ENCODE measurements around the gene ADH1A. TPM values are rescaled to one million over a fixed set of nuclear protein-coding genes. Genes with fewer than 3 reads are reported as not detected.
"Not testable (repeated sequence)": the region's sequence is repeated elsewhere in the genome, so short reads cannot be mapped to it uniquely, and the experiment has no call there.

The ADH1A gene
- total RNA-seq, 4 donors from 2014 or later, result 0.27 TPM; not detected in 3

DNA sequence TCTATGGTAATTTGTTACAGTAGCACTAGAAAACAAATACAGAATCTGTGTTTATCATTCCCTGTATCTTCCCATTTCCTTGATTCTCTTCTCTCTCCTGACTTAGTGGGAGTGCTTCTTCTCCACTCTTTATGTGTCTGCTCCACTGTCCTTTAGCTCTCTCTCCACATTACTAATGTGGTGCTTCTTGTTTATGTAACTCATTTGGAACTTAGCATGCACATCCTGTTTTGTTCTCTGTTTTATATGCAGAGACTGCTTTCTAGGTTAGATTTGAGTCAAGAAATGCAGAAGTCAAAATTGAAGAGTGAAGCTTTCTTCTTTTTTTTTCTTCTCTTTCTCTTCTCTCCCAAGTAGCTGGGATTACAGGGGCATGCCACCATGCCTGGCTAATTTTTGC is 25.9 kb downstream of the ADH1A start:
- Histone ChIP-seq H3K27ac (no peak overlapping the region), H3K4me1 (no peaks in the 10 kb centered on the region), H3K4me3 (replicated peaks in 1 of 3) (no peak overlapping the region), H3K27me3 (no peaks in the 10 kb centered on the region), H3K9me3 (no peaks in the 10 kb centered on the region), H3K36me3 (no peaks in the 10 kb centered on the region)
- intact Hi-C loops (cut with DNase I), result no loop called here
- TF ChIP-seq, protein P1, sequence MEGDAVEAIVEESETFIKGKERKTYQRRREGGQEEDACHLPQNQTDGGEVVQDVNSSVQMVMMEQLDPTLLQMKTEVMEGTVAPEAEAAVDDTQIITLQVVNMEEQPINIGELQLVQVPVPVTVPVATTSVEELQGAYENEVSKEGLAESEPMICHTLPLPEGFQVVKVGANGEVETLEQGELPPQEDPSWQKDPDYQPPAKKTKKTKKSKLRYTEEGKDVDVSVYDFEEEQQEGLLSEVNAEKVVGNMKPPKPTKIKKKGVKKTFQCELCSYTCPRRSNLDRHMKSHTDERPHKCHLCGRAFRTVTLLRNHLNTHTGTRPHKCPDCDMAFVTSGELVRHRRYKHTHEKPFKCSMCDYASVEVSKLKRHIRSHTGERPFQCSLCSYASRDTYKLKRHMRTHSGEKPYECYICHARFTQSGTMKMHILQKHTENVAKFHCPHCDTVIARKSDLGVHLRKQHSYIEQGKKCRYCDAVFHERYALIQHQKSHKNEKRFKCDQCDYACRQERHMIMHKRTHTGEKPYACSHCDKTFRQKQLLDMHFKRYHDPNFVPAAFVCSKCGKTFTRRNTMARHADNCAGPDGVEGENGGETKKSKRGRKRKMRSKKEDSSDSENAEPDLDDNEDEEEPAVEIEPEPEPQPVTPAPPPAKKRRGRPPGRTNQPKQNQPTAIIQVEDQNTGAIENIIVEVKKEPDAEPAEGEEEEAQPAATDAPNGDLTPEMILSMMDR (IDR thresholded peaks at IDR 0.05), result no peak
- TF ChIP-seq POLR2A (IDR thresholded peaks at IDR 0.05), result no peak
- DNase-seq, result no peak

DNA sequence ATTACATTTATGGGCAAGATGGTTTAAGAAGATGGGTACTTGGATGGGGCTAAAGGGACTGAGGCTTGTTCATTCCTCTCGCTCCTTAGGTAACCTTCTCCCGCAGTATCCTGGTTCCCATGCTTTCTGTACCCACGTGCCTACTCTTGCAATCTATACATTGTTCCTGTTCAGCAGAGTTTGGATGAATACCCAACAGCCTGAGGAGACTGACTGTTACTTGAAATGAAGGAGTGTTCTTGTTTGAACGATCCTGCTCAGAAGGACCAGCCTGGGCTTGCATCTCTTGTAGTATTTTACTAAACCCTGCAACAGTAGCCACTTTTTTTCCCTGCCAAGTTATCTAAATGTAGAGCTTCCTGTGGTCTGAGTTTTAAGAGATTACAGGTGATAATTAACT is 38.0 kb downstream of the ADH1A start:
- no peaks in the 10 kb centered on the region for H3K9me3 ChIP-seq
- TF ChIP-seq, protein P1 (IDR thresholded peaks at IDR 0.05), result no peak
- no peak for TF ChIP-seq POLR2A (IDR thresholded peaks at IDR 0.05)
- intact Hi-C loops (cut with DNase I), result no loop called here
- no peak for DNase-seq
- no peaks in the 10 kb centered on the region for H3K4me1 ChIP-seq
- WGBS, 2 donors, result 68 to 73% methylated on average over 4 of the region's 4 CpGs
- H3K27ac ChIP-seq, result no peak overlapping the region
- H3K27me3 ChIP-seq, result no peaks in the 10 kb centered on the region
- H3K4me3 ChIP-seq (replicated peaks in 1 of 3), result no peak overlapping the region
- no peaks in the 10 kb centered on the region for H3K36me3 ChIP-seq

DNA sequence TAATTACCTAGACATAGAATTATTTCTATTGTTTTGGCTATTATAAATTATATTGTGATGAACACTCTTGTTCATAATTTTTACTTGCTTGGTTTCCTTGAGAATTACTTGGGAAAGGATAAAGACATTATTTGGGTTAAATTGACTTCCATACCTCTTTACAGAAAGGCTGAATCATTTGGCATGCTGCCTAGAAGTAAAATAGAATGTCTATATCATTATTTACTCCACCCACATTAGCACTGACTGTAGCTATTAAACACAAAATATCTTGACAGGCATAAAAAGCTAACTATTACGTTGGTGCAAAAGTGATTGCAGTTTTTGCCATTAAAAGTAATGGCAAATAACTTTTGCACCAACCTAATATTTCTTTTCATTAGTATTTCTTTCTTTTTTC is 42.1 kb downstream of the ADH1A start:
- Histone ChIP-seq H3K4me3 (replicated peaks in 1 of 3) (no peak overlapping the region), H3K9me3 (no peaks in the 10 kb centered on the region), H3K27ac (no peak overlapping the region), H3K4me1 (no peaks in the 10 kb centered on the region), H3K36me3 (no peaks in the 10 kb centered on the region), H3K27me3 (no peaks in the 10 kb centered on the region)
- WGBS, 2 donors, result 85 to 98% methylated on average over 1 of the region's 1 CpG
- DNase-seq, result no peak
- TF ChIP-seq, protein P1 (IDR thresholded peaks at IDR 0.05), result no peak
- intact Hi-C loops (cut with DNase I), result no loop called here

DNA sequence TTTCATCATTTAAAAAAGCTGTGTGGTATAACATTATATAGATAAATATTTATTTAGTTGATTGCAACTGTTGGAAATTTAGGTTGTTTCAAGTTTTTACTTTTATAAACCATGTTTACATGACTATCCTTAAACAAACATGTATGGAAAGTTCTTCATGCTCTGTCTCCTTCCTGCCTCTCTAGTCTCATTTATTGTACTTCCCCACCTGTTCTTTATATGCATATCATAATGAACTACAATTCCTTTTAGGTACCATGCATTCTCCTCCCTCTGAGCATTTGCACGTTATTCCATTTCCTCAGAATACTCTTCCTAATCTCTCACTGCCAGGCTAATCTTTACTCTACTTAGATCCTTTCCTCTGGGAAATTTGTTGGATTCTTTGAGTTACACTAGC is 54.8 kb downstream of the ADH1A start:
- no peak overlapping the region for H3K27ac ChIP-seq
- H3K27me3 ChIP-seq, result no peaks in the 10 kb centered on the region
- intact Hi-C loops (cut with DNase I), result no loop called here
- no peaks in the 10 kb centered on the region for H3K36me3 ChIP-seq
- H3K4me1 ChIP-seq, result no peaks in the 10 kb centered on the region
- WGBS, 2 donors, result 71 to 88% methylated on average over 1 of the region's 1 CpG
- H3K4me3 ChIP-seq (replicated peaks in 1 of 3), result no peak overlapping the region
- DNase-seq, result no peak
- H3K9me3 ChIP-seq, result no peaks in the 10 kb centered on the region
- TF ChIP-seq, protein P1 (IDR thresholded peaks at IDR 0.05), result no peak
- no peak for TF ChIP-seq POLR2A (IDR thresholded peaks at IDR 0.05)

DNA sequence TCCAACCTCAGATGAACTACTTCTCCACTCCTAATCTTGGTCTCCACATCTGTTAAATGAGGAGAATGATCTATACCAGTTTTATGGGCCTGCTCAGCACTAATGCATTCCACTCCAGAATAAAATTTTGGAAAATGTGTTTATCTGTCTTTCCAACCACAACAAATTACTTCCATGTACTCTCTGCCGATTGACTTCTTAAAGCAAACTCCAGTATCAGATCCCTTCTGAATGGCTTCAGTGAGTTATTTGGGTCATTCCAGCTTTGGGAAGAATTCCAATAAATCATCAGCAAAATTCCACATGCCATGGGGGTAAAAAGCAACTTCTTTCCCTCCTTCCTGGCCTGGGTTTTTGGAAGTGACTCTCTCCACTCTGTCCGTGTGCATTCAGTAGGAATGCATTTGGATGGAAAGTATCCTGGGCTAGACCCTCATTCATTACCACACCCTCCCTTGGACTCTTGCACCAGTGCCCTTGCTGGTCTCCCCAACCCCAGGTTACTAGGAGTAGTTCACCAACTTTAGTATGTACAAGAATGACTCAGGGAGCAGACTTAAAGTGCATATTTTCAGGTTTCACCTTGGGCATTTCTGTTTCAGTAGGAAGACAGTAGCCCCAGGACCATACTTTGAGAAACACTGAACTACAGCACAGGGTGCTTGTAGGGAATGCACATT is 56.3 kb downstream of the ADH1A start:
- no peaks in the 10 kb centered on the region for H3K27me3 ChIP-seq
- intact Hi-C loops (cut with DNase I), result no loop called here
- no peak for DNase-seq
- TF ChIP-seq POLR2A (IDR thresholded peaks at IDR 0.05), result no peak
- TF ChIP-seq, protein P1 (IDR thresholded peaks at IDR 0.05), result no peak
- no peak overlapping the region for H3K4me3 ChIP-seq (replicated peaks in 1 of 3)
- H3K9me3 ChIP-seq, result no peaks in the 10 kb centered on the region
- no peaks in the 10 kb centered on the region for H3K4me1 ChIP-seq
- WGBS, 2 donors, result 73 to 80% methylated on average over 2 of the region's 2 CpGs
- no peaks in the 10 kb centered on the region for H3K36me3 ChIP-seq
- no peak overlapping the region for H3K27ac ChIP-seq

DNA sequence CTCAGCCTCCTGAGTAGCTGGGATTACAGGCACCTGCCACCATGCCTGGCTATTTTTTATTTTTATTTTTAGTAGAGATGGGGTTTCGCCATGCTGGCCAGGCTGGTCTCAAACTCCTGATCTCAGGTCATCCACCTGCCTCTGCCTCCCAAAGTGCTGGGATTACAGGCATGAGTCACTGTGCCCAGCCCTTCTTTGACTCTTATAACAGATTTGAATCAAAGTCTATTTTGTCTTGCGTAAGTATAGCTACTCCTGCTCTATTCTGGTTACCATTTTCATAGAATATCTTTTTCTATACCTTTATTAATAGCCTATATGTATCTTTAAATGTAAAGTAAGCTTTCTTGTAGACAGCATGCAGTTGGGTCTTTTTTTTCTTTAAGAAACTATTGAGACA is 57.4 kb downstream of the ADH1A start:
- DNase-seq; H3K9me3 ChIP-seq; H3K27ac ChIP-seq; H3K4me1 ChIP-seq; intact Hi-C loops (cut with DNase I); H3K4me3 ChIP-seq (replicated peaks in 1 of 3); H3K36me3 ChIP-seq; H3K27me3 ChIP-seq: not testable (repeated sequence)
- WGBS, 2 donors, result 95% methylated on average over 2 of the region's 2 CpGs

DNA sequence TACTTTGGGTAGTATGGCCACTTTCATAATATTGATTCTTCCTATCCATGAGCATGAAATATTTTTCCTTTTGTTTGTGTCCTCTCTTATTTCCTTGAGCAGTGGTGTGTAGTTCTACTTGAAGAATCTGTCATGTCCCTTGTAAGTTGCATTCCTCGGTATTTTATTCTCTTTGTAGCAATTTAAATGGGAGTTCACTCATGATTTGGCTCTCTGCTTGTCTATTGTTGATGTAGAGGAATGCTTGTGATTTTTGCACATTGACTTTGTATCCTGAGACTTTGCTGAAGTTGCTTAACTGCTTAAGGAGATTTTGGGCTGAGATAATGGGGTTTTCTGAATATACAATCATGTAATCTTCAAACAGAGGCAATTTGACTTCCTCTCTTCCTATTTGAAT is 62.1 kb downstream of the ADH1A start:
- H3K36me3 ChIP-seq; H3K27me3 ChIP-seq; H3K4me3 ChIP-seq (replicated peaks in 1 of 3); H3K9me3 ChIP-seq; H3K4me1 ChIP-seq; H3K27ac ChIP-seq; DNase-seq; intact Hi-C loops (cut with DNase I): not testable (repeated sequence)
- WGBS, 2 donors, result 0 to 49% methylated on average over 1 of the region's 1 CpG

DNA sequence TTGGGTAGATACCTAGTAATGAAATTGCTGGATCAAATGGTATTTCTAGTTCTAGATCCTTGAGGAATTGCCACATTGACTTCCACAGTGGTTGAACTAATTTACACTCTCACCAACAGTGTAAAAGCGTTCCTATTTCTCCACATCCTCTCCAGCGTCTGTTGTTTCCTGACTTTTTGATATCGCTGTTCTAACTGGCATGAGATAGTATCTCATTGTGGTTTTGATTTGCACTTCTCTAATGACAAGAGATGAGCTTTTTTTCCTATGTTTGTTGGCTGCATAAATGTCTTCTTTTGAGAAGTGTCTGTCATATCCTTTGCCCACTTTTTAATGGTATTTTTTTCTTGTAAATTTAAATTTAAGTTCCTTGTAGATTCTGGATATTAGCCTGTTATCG is 63.1 kb downstream of the ADH1A start:
- intact Hi-C loops (cut with DNase I); H3K4me1 ChIP-seq; H3K27ac ChIP-seq; H3K36me3 ChIP-seq; H3K9me3 ChIP-seq; H3K27me3 ChIP-seq; H3K4me3 ChIP-seq (replicated peaks in 1 of 3); DNase-seq: not testable (repeated sequence)
- 90 to 93% methylated on average over 4 of the region's 4 CpGs for WGBS, 2 donors
